GM12878 (cell line): Measurements from ENCODE around the gene SRPK2.

Source experiments
- EGR1 ChIP-seq, 2 experiments: IDR thresholded peaks; 1 replicate in 1 of 2; 2 replicates in 1 of 2; pipeline ENCODE4 v1.6.1; 2011 to 2012; ENCODE audit warnings: low read depth in 2 of 2, low read length in 2 of 2, borderline replicate concordance in 1 of 2, mild to moderate bottlenecking in 1 of 2, moderate library complexity in 1 of 2
- ZNF207 ChIP-seq: fragments of 450-650 bp; IDR thresholded peaks from 2 replicates; pipeline ENCODE4 v1.6.1; 2014; ENCODE audit warnings: antibody characterized with exemption, mild to moderate bottlenecking, borderline replicate concordance
- TF ChIP-seq, protein P1 (sequence below), 3 experiments: IDR thresholded peaks in 2 of 3; conservative IDR thresholded peaks in 1 of 3; 2 replicates each; pipeline ENCODE4 v1.5.1; 2011; ENCODE audit warnings: low read depth in 3 of 3, low read length in 3 of 3, mild to moderate bottlenecking in 3 of 3, control low read depth in 2 of 3, moderate library complexity in 2 of 3, inconsistent platforms in 1 of 3, mixed read lengths in 1 of 3; ENCODE audit not compliant: control insufficient read depth in 2 of 3, insufficient read depth in 1 of 3; ENCODE audit errors: extremely low read depth in 1 of 3

DNA sequence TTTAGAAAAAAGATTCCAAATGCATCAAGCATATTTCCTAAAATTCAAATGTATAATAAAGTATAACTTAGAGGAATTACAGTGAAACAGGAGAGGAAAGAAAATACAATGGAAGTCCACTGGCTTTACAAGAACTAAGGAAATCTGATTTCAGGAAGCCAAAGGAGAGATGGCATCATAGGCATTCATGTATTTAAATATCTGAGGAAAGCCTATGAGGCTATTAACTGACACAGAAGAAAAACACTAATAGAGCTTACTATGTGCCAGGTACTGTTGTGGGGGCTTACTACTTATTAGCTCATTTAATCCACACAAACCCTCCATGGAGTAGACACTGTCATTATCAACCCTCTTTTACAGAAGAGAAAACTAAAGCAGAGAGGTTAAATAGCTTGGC, 92.2 kb downstream of the SRPK2 start:
- TF ChIP-seq ZNF207 (no peak), EGR1 (IDR thresholded peaks at IDR 0.05; ENCODE audit: borderline replicate concordance in 1 of 2, low read depth in 2 of 2, low read length in 2 of 2) (no peak)
- TF ChIP-seq, protein P1, sequence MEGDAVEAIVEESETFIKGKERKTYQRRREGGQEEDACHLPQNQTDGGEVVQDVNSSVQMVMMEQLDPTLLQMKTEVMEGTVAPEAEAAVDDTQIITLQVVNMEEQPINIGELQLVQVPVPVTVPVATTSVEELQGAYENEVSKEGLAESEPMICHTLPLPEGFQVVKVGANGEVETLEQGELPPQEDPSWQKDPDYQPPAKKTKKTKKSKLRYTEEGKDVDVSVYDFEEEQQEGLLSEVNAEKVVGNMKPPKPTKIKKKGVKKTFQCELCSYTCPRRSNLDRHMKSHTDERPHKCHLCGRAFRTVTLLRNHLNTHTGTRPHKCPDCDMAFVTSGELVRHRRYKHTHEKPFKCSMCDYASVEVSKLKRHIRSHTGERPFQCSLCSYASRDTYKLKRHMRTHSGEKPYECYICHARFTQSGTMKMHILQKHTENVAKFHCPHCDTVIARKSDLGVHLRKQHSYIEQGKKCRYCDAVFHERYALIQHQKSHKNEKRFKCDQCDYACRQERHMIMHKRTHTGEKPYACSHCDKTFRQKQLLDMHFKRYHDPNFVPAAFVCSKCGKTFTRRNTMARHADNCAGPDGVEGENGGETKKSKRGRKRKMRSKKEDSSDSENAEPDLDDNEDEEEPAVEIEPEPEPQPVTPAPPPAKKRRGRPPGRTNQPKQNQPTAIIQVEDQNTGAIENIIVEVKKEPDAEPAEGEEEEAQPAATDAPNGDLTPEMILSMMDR (IDR thresholded peaks at IDR 0.05 in 2 of 3, conservative IDR thresholded peaks at IDR 0.05 in 1 of 3; ENCODE audit: control insufficient read depth in 2 of 3, extremely low read depth in 1 of 3, insufficient read depth in 1 of 3, low read depth in 3 of 3, low read length in 3 of 3): no peak
